RCC 7860 (cell line): Measurements from ENCODE around the gene RAB11A.

Source experiments
- DNase-seq: peaks from one replicate; pipeline ENCODE4 v3.0.0-alpha.2; 2015; ENCODE audit warnings: low spot score
- FAIRE-seq: peaks from 2 replicates; lab custom pipeline; 2012; peaks lifted over from hg19 to GRCh38; lab: Jason Lieb, UNC

Gene RAB11A

DNA sequence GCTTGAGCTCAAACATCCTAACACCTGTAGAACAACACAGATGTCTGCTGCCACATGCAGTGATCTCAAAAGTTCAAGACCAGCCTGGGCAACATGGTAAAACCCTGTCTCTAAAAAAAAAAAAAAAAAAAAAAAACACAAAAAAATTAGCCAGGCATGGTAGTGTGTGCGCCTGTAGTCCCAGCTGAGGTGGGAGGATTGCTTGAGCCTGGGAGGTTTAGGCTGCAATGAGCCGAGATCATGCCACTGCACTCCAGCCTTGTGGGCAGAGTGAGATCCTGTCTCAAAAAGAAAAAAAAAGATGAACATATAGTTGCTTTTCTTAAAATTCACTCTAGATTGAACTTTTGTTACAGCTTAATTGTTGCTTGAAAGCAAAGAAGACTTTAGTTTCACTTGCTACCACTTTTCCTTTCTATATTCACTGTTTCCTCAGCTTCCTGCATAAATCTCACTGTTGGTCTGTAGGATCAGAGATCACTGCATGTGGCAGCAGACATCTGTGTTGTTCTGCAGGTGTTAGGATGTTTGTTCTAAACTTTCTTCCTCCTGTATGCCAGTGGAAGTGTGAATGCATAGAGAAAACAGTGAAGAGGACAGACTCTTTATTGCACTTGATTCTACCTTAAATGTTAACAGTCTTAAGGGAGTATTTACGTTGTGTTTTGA is 12.6 kb downstream of the RAB11A start:
- DNase-seq: no peak

GRCh38 chr15:65883571-65883970 is 14.3 kb downstream of the RAB11A start:
- DNase-seq: no peak
- no peak for FAIRE-seq

More for the DNA sequence above, 12.6 kb downstream of the RAB11A start:
- FAIRE-seq: no peak

DNA sequence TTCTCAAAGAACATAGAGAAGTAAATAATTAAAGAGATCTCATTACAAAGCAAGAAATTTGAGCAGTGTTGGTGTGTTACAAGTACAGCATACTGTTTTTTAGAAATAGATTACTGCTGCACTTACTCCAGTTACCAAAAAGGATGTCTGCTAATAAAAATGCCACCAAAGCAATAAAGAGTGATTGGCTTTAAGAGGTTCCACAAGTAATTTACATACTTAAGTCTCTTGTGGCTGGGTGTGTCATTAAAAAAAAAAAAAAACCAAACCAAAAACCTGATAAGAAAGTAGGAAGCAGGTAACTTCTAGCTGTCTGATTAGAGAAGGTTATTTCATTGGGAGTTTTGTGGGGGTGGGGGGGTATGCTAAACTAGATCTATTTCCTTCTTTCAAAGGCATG is 15.2 kb downstream of the RAB11A start:
- DNase-seq: no peak
- no peak for FAIRE-seq

GRCh38 chr15:65885668-65886218 is 16.5 kb downstream of the RAB11A start:
- FAIRE-seq (no peak), DNase-seq (no peak)

GRCh38 chr15:65887565-65887964 is 18.3 kb downstream of the RAB11A start:
- DNase-seq (no peak), FAIRE-seq (no peak)

DNA sequence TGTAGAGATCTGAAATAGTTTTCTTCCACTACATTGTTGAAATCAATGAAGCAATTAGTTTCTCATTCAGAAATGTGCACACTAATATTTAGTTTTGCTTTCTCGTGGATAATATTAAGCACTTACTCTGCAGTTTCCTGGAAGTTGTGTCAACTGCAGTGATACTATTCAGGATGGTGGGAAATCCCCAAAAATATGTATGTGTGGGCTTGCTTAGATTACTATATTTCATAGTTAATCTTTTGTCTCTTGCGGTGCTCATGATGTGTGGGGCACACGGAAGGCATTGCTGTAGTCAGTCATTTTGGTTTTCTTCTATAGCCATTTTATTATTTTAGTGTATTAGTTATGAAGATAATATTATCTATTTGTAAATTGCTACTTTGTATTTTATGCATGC is 19.7 kb downstream of the RAB11A start:
- FAIRE-seq (no peak), DNase-seq (no peak)

- DNase-seq: no peak
- FAIRE-seq: no peak
Measured at GRCh38 chr15:65893060-65893459, 23.8 kb downstream of the RAB11A start.

DNA sequence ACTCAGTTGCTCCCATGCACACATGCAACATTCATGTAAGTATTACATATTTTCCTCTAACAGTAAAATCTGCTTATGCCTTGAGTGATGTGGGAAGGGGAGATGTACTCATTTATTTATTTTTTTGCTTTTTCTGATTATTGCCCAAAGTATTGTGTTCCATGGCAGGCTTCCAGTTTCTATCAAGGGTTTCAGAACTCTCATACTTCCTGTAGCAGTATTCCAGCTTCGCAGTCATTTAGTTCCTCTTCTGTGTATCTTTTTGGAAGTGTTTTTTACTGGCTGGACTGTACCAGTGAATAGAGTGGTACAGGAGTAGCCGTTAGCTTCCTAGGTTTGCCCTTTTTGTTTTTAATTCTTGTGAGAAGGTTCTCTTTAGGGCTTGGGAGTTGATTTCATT is 26.9 kb downstream of the RAB11A start:
- FAIRE-seq (no peak), DNase-seq (no peak)

DNA sequence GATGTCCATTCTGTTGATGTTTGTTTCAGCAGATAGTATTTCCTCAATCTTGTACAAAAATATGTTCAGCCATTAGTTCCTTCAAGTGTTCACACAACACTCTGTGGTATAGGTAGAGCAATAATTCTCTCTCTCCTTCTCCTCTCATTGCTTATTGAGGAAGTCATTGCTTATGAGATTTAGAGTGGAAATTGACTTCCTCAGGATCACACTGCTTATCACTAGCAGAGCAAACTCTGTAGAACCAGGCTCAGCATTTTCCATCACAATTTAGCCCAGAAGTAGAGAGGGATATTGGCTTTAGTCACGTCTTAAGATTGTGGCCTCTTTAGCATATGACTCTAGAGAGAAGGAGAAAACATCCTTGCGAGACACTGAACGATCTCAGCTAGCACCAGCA is 31.2 kb downstream of the RAB11A start:
- DNase-seq: no peak

DNA sequence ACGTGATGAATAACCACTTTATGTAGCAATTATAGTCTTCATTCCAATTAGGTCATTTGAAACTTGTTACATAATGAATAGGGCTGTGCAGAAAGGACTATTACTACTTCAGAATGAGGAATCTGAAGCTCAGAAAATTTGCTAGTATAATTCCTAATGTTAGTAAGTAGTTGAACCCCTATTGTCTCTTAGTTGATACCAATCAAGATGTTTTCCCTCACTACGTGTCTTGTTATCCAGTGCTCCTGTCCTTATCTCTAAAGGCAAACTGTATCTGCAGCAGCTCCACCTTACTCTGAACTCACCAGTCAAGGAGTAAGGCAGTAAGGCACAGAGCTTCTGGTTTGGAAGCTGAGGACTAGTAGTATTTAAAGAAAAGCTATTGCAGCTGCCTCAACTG is 32.0 kb downstream of the RAB11A start:
- FAIRE-seq: no peak
- DNase-seq: no peak

More for the DNA sequence above, 31.2 kb downstream of the RAB11A start:
- FAIRE-seq: no peak

- DNase-seq (no peak), FAIRE-seq (no peak)
Measured at GRCh38 chr15:65901836-65902235, 32.5 kb downstream of the RAB11A start.

GRCh38 chr15:65902373-65902772 is 33.1 kb downstream of the RAB11A start:
- DNase-seq: peak; percentile 33
- FAIRE-seq: peak; percentile 37

DNA sequence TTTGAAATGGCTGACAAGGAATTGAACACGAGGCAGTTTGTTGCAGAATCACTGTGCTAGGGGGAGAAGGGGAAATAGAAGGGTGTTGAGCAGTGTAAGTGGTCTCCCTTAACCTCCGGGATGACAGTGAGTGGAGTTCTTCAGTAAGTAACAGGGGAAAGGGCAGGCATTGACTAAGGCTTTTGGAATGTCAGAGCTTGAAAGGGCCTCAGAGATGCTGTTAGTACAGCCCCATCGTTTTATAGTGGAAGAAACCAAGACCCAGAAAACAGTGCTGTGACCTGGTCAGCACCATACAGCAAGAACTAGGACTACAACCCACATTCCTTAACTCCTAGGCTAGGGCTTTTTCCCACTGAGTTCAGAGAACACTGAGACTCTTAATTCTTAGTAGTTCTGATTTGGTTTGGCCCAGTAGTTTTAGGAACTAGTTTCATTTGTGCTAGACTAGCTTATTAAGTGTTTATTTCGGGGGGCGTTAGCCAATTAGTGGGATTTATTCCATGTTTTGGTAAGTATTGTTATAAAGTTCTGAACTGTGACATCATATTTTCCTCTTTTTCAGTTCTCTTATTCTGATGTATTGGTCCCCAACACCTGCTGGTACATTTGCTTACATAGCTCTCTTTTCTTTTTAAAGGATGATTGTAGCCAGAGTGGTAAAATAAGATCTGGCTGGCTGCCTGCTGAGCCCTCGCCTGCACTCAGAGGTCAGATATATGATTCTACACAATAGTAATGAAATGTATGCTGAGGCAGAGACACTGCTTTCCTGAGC is 34.2 kb downstream of the RAB11A start:
- FAIRE-seq (no peak), DNase-seq (no peak)

DNA sequence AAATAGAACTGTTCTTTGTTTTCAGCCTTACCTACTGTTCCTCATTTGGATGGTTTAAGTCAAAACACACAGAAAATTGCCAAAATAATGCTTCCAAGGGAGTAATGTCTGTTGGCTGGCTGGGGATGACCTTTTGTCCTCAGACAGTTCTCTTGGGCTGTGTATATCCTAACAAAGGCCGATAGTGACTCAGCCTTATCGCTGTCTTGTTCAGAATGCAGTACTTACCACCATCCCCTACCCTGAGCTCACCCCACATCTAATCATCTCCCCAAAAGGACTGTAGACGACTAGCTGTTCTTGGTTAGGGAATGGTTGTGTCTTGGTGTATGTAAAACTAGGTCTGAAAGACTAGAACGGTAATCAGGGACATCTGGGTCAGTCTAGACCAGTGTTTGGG is 35.0 kb downstream of the RAB11A start:
- no peak for FAIRE-seq
- DNase-seq: no peak

GRCh38 chr15:65906396-65906795 is 37.1 kb downstream of the RAB11A start:
- no peak for FAIRE-seq
- DNase-seq: no peak

DNA sequence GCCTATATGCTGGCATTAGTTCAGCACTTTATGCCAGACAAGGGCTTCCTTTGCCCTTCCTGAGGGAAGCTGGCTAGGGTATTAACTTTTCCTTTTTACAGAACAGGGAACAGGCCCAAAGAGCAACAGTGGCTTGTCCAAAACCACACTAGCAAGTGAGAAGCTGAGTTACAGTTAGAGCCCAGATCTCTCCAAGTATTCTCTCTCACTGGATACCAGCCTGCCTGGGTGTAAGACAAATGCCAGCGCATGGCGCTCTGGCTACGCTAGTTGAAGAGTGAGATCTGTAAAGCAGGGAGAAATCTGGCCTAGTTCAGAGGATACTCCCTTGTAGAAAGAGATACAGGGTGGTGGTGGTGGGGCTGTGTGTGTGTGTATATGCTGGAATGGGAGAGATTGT is 38.4 kb downstream of the RAB11A start:
- FAIRE-seq (no peak), DNase-seq (no peak)

DNA sequence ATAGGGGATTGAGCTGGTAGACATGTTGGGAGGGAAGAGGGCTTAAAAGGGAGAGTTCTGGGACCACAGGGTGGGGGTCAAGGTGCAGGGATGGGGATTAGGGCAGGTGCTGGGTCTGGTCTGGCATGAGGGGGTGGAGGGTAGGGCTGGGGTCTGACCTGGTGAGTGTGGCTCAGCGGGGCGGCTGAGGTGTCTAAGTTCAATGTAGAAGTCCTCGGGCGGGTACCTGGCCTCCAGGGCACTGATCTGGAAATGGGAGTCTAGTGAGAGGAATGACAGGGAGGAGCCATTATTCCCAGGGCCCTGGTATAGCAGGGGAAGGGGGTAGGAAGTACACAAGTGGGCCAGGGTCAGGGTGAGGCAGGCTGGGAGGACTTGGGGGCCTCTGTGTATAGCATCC is 39.6 kb downstream of the RAB11A start:
- FAIRE-seq (no peak), DNase-seq (no peak)

DNA sequence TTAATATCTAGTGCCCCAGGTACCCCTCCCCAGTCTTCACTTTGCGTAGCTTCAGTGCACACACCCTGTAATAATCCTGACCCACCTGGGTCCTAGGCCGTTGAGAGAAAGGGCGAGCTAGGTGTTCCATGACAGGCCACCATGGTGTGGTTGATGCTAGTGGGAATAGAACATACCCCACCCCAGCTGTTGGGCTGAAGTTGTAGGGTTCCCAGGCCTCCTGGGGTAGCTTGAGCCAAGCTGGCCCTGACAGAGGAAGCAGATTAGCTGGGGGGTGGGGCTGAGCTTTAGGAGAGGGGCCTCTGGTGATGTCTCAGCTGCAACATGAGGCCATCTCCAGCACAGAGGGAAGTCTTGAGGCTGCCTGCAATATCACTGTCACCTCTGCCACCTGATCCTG is 40.5 kb downstream of the RAB11A start:
- DNase-seq (no peak), FAIRE-seq (no peak)

- no peak for DNase-seq
- no peak for FAIRE-seq
Measured at GRCh38 chr15:65910341-65910740, 41.0 kb downstream of the RAB11A start.

DNA sequence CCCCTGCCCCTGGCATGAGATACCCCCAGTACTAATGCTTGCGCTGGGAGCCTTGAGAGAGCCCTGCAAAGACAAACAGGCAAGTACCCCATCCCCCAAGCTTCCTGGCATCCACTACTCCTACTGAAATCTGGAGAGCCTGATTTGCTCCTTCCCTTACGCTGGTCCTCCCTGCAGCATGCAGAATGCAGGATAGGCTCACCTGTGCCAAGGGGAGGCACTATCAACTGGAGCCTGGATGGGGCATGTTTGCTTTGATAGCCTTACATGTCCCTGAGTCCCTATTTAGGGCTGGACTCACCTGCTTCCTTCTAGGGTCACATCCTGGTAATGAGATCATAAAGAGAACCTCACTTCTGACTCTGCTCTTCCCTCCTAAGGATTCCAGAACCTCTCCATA is 42.9 kb downstream of the RAB11A start:
- no peak for FAIRE-seq
- no peak for DNase-seq

DNA sequence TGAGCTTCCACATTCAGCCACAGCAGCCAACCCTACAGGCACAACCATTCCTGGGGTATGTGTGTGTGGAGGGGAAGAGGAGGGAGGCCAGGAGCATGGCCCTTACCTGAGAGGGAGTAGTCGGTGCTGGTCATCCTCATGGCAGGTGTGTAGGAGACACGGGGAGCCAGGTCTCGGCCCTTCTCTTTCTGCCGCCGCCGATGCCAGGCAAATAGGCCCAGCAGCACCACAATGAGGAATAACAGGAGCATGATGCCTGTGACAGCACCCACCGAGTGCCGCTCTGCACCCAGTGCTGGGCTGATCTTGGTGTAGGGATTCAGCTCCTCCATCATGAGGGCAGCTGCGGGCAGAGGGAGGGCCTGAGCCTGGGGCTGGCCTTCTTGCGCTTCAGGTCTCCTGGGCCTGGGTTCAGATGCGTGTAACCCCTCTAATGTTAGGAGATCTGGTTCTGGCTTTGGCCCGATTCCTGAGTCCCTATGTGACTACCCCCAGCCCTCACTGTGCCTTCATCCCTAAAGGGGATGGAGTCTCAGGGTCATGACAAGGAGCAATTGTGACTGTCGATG is 44.4 kb downstream of the RAB11A start:
- FAIRE-seq (no peak), DNase-seq (no peak)

DNA sequence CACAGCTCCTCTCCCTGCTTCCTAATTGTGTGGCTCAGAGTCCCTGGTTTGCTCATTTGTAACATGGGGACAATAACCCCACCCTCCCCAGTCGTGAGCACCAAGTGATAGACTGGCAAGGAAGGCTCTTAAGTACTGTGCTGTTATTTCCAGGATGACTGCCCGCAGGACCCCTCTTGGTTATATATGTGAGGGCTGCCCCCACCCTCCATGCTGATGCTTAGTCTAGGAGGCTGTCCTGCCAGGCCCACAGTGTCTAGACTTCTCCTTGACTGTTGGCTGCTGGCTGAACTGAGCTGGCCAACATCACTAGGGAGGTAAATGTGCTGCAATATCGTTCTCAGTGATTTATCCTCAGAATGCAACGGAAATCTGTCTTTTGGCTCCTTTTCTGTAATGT is 45.1 kb downstream of the RAB11A start:
- FAIRE-seq: no peak
- DNase-seq: no peak
